SIG-M5 treated with dmso at 0.1 percent for 504 hours (cell line): Measurements from ENCODE around the gene AHCTF1.

Experiments
- DNase-seq: peaks from one replicate; lab custom pipeline; 2025; ENCODE audit not compliant: unreplicated experiment; lab: John Stamatoyannopoulos, UW

The AHCTF1 gene

DNA sequence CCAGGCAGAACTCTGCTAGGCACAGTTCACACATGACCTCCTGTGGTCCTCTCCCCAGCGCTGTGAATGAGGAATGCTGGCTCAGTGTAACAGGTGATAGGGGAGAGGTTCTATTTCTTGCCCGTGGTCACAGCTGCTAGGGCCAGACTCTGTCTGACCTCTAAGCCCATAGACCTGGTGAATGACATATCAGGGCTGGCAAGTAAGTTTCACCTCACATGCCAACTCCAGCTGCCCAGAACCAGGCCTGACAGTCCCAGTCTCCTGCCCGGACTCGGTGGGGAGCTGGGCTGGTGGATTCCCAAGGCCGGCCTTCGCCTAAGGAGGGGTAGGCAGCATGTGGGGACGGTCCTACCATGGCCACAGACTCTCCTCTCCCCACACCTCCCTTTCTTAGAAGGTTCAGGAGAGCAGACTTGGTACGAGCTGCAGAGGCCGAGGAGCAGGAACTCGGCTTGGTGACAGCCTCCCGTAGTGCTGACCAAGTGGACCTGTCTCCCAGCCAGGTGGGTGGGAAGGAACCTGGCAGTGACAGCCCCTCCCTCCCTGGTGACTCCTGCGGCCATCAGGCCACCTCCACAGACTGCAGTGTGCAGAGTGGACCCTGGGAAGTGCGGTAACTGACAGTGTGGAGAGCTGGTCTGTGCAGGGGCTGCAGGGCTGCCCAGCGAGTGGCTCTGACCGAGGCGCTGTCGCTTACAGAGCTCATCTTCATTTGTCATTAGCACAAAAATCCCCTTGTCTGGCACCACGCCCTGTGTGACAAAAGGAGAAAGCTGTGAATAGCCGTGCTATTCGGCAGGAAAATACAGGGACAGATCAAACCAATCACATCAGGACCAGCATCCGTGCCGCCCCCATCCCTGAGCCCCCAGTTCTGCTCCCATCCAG is 132.9 kb downstream of the AHCTF1 start:
- no peak for DNase-seq

- DNase-seq = no peak
These were observed 133.6 kb downstream of the AHCTF1 start for GRCh38 chr1:246798107-246798506.

DNA sequence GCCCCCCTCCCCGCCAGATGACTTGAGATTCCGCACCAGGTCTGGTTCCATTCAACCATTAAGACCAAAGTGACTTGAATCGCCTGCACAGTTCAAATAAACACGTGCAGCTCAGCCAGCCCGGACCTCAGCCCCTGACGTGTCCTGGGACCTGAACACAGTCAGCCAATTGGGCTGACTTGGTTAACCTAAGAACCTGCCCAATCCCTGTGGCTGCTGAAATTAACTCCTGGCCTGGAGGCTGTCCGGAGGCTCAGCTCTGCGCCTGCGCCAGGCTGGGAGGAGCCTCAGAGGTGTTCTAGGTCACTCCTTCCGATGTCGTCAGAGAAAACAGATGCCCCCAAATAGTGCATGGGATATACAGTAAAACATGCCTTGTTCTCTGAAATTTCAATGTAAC is 134.2 kb downstream of the AHCTF1 start:
- DNase-seq = no peak

- no peak for DNase-seq
These were observed 134.6 kb downstream of the AHCTF1 start for GRCh38 chr1:246797157-246797556.

- no peak for DNase-seq
These were observed 135.6 kb downstream of the AHCTF1 start for GRCh38 chr1:246795906-246796694.

DNA sequence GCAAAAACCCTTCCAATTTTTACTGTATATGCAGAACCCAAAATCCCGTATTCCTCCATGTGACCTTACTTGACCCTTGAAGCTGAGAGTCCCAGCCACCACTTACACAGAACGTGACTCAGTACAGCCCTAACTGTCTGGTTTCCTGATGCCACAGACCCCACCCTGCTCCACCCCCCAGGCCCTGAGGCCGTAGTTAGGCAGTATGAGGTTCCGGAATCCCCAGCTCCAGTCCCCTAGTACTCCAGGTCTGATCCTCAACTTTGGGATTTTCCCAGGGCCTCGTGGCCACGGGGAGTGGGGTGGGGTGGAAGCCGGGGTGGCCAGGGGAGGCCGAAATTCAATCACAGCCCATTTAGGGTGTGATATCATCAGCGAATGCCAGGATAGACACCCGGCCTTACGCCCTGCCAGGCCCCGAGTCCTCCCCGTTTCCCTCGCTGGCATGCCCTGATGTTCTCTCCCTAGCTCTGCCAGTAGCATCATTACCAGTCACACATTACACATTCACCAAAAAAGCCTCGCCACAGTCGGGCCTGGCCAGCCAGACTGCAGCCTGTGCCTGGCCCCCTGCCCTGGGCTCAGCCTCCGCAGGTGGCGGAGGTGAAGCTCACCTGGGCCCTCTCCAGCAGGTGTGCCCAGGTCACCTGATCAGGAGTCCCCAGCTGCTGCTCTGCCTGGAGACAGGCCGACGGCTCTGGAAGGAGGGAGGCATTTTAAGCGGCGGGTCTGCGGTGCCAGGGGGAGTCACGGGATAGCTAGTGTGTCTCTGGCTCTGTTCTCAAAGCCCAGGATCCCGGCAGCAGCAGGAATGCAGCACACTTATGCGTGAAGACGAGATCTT is 136.7 kb downstream of the AHCTF1 start:
- no peak for DNase-seq

DNA sequence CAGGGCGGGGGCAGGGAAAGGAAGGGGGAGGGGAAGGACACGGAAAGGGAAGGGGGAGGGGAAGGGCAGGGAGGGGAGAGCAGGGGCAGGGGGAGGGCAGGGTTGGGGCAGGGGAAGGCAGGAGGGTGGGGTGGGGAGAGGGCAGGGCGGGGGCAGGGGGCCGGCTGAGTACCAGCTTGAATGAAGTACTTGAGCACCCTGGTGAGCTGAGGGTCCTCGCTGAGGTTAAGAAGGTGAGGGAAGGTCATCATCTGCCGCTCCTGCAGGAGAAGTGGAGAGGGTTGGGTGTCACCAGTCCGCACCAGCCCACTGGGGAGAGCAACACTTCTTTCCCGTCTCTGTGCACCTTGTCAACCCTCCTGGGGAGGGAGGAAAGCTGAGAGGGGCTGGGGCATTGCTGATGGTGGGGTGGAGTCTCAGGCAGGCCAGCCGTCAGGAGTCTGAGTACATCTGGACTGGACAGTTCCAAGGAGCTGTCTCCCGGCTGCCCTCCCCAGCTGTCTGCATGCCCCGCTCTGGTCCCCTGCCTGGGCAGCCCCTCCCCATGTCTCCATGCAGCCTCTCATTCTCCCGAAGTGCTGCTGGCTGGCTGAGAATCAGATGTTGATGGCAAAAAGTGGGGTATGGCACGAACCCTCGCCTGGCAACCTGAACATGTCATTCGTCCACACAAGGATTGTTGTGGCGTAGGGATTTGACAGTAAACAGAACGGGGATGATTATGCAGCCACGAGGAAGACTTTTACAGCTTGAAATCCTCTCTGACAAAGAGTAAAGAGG is 137.5 kb downstream of the AHCTF1 start:
- no peak for DNase-seq

DNA sequence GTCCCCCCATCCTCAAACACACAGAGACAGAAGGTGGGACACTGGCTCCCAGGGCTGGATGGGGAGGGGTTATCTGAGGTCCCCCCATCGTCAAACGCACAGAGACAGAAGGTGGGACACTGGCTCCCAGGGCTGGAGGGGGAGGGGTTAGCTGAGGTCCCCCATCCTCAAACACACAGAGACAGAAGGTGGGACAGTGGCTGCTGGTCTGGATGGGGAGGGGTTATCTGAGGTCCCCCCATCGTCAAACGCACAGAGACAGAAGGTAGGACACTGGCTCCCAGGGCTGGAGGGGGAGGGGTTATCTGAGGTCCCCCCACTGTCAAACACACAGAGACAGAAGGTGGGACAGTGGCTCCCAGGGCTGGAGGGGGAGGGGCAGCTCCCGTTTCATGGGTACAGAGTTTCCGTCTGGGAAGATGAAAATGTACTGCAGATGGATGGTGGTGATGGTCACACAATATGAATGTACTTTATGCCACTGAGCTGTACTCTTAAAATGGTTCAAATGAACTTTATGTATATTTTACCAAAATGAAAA is 138.3 kb downstream of the AHCTF1 start:
- no peak for DNase-seq

GRCh38 chr1:246792603-246793002 is 139.1 kb downstream of the AHCTF1 start:
- DNase-seq = no peak

DNA sequence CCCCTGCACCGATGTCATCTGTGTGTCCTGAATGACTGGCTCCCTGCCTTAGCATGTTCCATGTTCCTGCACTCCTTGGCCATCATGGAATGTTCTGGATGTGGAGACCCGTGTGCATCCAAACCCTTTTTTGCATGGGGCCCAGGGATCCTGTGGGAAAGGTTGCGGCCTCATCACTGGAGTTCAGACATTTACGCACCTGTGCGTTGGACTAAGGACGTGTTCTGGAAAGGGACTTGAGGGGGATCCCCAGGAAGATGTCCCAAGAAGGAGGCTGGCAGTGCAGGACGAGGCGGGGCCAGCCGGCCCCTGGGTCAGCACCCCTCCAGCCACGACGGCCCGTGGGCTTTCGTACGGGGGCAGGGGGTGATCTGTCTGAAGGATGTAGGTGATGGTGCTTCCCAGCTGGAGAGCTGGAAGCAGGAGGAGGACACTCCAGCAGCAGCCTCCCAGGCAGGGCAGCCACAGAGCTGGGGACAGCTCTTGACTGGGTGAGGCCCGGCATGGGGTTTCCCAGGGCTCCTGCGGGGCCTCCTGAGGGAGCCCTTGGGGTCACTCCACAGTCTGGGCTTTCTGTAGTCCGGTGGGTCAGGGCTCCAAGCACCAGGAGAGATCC is 140.3 kb downstream of the AHCTF1 start:
- no peak for DNase-seq

DNA sequence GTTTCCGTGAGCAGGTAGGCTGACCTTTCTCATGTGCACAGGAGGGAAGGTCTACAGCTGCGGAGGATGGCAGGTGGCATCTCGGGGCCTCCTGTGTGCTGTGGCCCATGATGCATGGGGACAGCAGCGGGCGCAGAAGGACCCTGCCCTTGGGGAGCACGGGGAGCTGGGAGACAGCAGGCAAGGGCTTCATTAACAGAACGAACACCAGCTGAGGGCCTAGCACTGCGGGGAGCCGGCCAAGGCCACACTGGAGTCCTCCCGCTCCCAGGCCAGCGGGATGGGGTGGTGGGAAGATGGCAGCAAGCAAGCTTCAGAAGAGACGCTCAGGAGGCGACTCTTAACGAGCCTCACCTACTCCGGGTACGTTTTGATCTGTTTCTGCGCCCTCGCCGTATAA is 140.9 kb downstream of the AHCTF1 start:
- DNase-seq = no peak

DNA sequence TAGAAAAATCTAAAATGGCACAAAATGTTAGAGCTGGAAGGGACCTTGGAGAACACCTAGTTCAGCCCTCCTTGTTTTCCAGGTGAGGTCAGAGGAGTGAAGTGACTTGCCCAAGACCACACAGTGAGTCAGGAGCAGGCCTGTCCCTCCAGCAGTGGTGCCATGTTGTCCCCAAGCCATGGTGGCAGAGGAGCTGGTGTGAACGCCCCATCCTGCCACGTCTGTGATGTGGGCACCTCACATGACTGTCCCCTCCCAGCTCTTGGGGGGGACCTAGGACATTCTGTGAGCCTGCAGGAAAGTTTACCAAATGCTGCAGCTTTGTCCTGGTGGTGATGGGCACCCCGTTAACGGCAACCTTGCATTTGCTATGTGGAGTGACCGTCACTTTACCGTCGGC is 141.4 kb downstream of the AHCTF1 start:
- no peak for DNase-seq

- DNase-seq = no peak
These were observed 142.1 kb downstream of the AHCTF1 start for GRCh38 chr1:246789454-246790339.
